C4-2B (cell line): ENCODE data around the gene DDIAS.
A peak's percentile ranks its signal among the peaks of the same experiment; 100 is the strongest.

Experiments used
- H3K27ac ChIP-seq: fragments of 450-650 bp; 2 replicates; pipeline ENCODE4 v1.5.1; 2017
- ZFX ChIP-seq: fragments of 450-650 bp; IDR thresholded peaks from 2 replicates; pipeline ENCODE4 v1.6.1; 2017
- TF ChIP-seq, protein P1 (sequence below): fragments of 450-650 bp; conservative IDR thresholded peaks from 2 replicates; pipeline ENCODE4 v1.5.1; 2017; ENCODE audit warnings: mild to moderate bottlenecking

DDIAS gene

DNA sequence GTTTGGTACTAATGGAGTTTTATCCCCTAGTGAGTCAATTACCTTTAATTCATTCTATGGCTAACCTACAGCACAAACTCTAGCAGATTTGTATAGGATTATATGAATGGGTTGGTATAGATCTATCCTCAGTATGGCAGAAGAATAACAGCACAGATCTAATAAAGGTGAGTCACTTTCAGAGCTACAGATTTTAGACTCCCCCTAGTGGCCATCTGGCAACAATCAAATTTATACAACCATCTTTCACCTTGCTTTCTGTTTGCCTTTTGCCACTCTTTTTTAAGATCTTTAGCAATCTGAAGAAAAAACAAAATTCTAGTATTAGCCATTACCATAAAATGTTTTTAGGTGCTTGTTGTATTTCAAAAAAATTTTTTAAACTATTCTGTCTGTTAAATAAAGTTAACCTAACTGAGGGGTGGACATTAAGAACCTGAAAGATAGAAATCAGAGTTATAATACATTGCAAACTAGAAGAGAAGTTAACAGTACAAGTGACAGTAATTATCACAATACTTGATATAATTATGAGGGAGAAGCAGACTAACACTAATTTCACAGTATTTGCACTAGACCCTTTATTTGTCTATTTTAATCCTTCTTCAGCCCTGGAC lies 25.8 kb downstream of the DDIAS start:
- H3K27ac ChIP-seq: no peak overlapping the region
- no peak for TF ChIP-seq ZFX
- TF ChIP-seq, protein P1, sequence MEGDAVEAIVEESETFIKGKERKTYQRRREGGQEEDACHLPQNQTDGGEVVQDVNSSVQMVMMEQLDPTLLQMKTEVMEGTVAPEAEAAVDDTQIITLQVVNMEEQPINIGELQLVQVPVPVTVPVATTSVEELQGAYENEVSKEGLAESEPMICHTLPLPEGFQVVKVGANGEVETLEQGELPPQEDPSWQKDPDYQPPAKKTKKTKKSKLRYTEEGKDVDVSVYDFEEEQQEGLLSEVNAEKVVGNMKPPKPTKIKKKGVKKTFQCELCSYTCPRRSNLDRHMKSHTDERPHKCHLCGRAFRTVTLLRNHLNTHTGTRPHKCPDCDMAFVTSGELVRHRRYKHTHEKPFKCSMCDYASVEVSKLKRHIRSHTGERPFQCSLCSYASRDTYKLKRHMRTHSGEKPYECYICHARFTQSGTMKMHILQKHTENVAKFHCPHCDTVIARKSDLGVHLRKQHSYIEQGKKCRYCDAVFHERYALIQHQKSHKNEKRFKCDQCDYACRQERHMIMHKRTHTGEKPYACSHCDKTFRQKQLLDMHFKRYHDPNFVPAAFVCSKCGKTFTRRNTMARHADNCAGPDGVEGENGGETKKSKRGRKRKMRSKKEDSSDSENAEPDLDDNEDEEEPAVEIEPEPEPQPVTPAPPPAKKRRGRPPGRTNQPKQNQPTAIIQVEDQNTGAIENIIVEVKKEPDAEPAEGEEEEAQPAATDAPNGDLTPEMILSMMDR: peak; percentile 94

- TF ChIP-seq, protein P1: no peak
- TF ChIP-seq ZFX: no peak
- H3K27ac ChIP-seq: no peak overlapping the region
These were observed 27.6 kb downstream of the DDIAS start for GRCh38 chr11:82929121-82929520.

GRCh38 chr11:82930229-82930628 lies 28.7 kb downstream of the DDIAS start:
- H3K27ac ChIP-seq: no peak overlapping the region
- TF ChIP-seq ZFX: no peak
- TF ChIP-seq, protein P1: no peak

- TF ChIP-seq, protein P1: no peak
- no peak for TF ChIP-seq ZFX
- no peak overlapping the region for H3K27ac ChIP-seq
These were observed 29.2 kb downstream of the DDIAS start for GRCh38 chr11:82930734-82931133.

DNA sequence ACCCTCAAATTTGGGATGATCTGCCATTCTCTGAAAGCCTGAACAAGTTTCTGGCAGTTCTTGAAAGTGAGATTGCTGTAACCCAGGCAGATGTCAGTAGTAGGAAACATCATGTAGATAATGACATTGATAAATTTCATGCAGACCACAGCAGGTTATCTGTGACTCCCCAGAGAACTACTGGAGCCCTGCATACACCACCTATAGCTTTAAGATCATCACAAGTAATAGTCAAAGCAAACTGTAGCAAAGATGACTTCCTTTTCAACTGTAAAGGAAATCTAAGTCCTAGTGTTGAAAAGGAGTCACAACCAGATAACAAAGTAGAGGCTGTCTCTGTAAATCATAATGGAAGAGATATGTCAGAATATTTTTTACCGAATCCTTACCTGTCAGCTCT lies 31.0 kb downstream of the DDIAS start:
- no peak overlapping the region for H3K27ac ChIP-seq
- TF ChIP-seq ZFX: no peak
- TF ChIP-seq, protein P1: no peak

- H3K27ac ChIP-seq: no peak overlapping the region
- TF ChIP-seq ZFX: no peak
- TF ChIP-seq, protein P1: no peak
These were observed 34.7 kb downstream of the DDIAS start for GRCh38 chr11:82936261-82936660.

DNA sequence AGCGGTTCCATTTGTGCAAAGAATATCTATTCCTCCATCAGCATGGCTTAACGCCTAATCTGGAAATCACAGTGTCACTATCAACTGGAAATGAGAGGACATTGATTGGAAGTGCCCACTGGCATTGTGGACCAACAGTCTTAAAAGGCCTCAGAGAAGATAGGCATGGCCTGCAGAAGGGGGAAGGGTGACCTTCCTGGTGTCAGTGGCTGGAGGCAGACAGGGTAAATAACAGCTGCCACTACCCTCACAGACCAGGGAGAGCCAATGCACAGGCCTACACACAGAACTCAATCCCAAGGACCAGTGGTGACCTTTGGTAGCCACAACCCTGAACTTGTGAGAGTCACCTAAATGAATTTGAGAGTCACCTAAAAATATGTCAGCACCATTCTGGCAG lies 36.0 kb downstream of the DDIAS start:
- TF ChIP-seq ZFX: no peak
- TF ChIP-seq, protein P1: no peak
- no peak overlapping the region for H3K27ac ChIP-seq
